Measurements from ENCODE around the gene MSRB3.

GRCh38 chr12:65494537-65494936 is 216.1 kb downstream of the MSRB3 start:
- TF ChIP-seq CTCF (IDR thresholded peaks at IDR 0.05) (no peak), POLR2A (IDR thresholded peaks at IDR 0.05) (no peak)

All from thyroid gland (tissue), 4 donors.